Measurements from ENCODE around the gene C19orf47. TPM values are rescaled to one million over a fixed set of nuclear protein-coding genes. Genes with fewer than 3 reads are reported as not detected.
A peak's percentile ranks its signal among the peaks of the same experiment; 100 is the strongest.

C19orf47 gene
- polyA plus RNA-seq, 3 donors, result 7.6 to 10.2 (median 8.0) TPM

DNA sequence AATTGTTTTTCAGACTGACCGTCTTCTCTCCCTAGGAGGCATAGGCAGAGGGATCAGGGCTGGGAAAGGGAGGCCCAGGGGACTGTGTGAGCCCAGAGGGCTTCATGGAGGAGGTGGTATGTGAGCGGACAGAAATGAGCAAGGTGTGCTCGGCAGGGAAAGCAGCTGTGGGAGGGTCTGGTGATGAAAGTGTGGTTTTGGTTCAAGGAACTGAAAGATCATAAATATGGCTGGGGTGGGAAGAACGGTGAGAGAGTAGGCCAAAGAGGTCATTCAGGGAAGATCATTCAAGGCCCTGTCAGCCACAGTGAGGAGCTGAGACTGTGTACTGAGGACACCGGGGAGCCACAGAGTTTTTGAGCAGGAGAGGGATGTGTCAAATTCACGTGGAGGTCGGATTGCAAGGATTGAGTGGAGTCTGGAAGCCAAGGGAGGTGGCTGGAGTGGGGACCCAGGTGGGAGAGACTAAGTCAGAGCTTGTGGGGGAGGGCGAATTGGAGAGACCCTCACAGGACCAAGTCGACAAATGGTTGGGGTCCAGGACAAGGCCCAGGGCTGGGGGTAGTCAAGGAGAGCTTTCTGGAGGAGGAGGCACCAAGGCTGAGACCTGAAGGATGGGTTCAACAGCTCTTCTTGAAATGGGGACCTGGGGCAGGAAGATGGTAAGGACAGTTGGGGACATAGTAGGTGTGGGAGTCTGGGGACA, 7.9 kb upstream of the C19orf47 start:
- H3K9me3 ChIP-seq (replicated peaks in 1 of 2; ENCODE audit: control insufficient read depth in 1 of 2, insufficient read depth in 1 of 2, low read length in 2 of 2), result no peaks in the 10 kb centered on the region
- no peaks in the 10 kb centered on the region for H4K20me1 ChIP-seq (ENCODE audit: insufficient read depth, low read length)
- intact Hi-C loops (cut with micrococcal nuclease), result no loop called here
- no peak overlapping the region for H3K4me3 ChIP-seq (replicated peaks in 1 of 3; ENCODE audit: low read depth in 2 of 3, low read length in 3 of 3)
- H3K36me3 ChIP-seq (replicated peaks in 1 of 2; ENCODE audit: control insufficient read depth in 1 of 2, insufficient read depth in 2 of 2, low read length in 2 of 2), result no peaks in the 10 kb centered on the region
- H3K27me3 ChIP-seq (ENCODE audit: control insufficient read depth in 2 of 2, insufficient read depth in 2 of 2, low read length in 2 of 2), result no peaks in the 10 kb centered on the region
- peaks cover 17 to 35% of the 10 kb centered on the region in 2 donors for H3K36me3 Mint-ChIP-seq
- no peak overlapping the region for H2AFZ ChIP-seq (ENCODE audit: insufficient read depth, low read depth, low read length, poor library complexity, severe bottlenecking)
- H3K27ac ChIP-seq (ENCODE audit: low read depth in 1 of 2, low read length in 2 of 2), result peak overlapping the region in 1 of 2 donors; percentile 22
- peaks cover 55 to 56% of the 10 kb centered on the region in 2 donors for H3K4me1 ChIP-seq (ENCODE audit: control insufficient read depth in 1 of 2, insufficient read depth in 2 of 2, low read length in 2 of 2)
- DNase-seq, result no peak
- H3K4me3 Mint-ChIP-seq, result no peak overlapping the region
- WGBS (ENCODE audit: insufficient coverage), result 61% methylated on average over 9 of the region's 9 CpGs
- no peak overlapping the region for H3K9ac ChIP-seq (ENCODE audit: insufficient read depth, low read length, poor library complexity, severe bottlenecking)
- peaks cover 59% of the 10 kb centered on the region for H3K4me1 Mint-ChIP-seq
- H3K9me3 Mint-ChIP-seq, result peaks cover 0 to 4% (median 0%) of the 10 kb centered on the region in 7 donors
- TF ChIP-seq, protein P1, sequence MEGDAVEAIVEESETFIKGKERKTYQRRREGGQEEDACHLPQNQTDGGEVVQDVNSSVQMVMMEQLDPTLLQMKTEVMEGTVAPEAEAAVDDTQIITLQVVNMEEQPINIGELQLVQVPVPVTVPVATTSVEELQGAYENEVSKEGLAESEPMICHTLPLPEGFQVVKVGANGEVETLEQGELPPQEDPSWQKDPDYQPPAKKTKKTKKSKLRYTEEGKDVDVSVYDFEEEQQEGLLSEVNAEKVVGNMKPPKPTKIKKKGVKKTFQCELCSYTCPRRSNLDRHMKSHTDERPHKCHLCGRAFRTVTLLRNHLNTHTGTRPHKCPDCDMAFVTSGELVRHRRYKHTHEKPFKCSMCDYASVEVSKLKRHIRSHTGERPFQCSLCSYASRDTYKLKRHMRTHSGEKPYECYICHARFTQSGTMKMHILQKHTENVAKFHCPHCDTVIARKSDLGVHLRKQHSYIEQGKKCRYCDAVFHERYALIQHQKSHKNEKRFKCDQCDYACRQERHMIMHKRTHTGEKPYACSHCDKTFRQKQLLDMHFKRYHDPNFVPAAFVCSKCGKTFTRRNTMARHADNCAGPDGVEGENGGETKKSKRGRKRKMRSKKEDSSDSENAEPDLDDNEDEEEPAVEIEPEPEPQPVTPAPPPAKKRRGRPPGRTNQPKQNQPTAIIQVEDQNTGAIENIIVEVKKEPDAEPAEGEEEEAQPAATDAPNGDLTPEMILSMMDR (IDR thresholded peaks at IDR 0.05), result no peak
- peaks cover 0 to 3% (median 1%) of the 10 kb centered on the region in 3 donors for H3K27me3 Mint-ChIP-seq (ENCODE audit: low read depth in 3 of 3)
- H3K79me2 ChIP-seq (ENCODE audit: insufficient read depth, low read length), result peaks cover 28% of the 10 kb centered on the region
- H3K4me2 ChIP-seq (replicated peaks; ENCODE audit: extremely low read depth, low read length, poor library complexity, severe bottlenecking), result no peak overlapping the region
- peak overlapping the region; percentile 3 to 87 (median 70) for H3K27ac Mint-ChIP-seq

DNA sequence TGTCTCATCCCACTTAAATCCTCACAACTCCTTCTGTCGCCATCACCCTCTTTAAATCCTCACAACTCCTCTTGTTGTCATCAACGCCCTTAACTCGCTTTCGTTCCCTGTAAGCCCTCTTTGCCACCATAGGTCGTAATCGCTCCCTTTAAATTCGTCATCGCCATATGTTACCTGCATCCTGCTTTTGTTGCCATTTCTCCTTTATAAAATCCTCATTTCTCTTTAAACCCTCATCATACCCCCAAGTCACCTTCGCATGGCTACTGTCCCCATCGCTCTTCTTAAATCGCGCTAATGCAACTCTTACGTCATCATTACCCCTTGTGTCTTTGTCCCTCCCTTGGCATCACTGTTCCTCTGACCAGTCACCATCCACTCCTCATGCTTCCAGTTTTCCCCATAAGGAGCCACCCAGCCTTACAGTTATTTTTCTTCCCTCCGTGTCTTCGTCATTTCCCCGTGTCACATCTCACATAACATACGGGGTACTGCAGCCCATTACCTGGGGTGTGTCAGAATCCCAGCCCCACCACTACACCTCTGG, 837 bp upstream of the C19orf47 start:
- peak overlapping the region; percentile 59 to 89 for H3K27ac ChIP-seq (ENCODE audit: low read depth in 1 of 2, low read length in 2 of 2)
- no peaks in the 10 kb centered on the region for H3K27me3 ChIP-seq (ENCODE audit: control insufficient read depth in 2 of 2, insufficient read depth in 2 of 2, low read length in 2 of 2)
- Mint-ChIP-seq H3K36me3 (peaks cover 11 to 32% of the 10 kb centered on the region in 2 donors), H3K9me3 (peaks cover 0 to 2% (median 0%) of the 10 kb centered on the region in 7 donors), H3K27me3 (ENCODE audit: low read depth in 3 of 3) (no peaks in the 10 kb centered on the region), H3K27ac (peak overlapping the region; percentile 92 to 97 (median 95)), H3K4me3 (peak overlapping the region; percentile 88 to 93), H3K4me1 (peaks cover 34% of the 10 kb centered on the region)
- H4K20me1 ChIP-seq (ENCODE audit: insufficient read depth, low read length), result no peaks in the 10 kb centered on the region
- peak; percentile 60 to 83 (median 66) for DNase-seq
- peaks cover 23 to 24% of the 10 kb centered on the region in 2 donors for H3K4me1 ChIP-seq (ENCODE audit: control insufficient read depth in 1 of 2, insufficient read depth in 2 of 2, low read length in 2 of 2)
- peak overlapping the region; percentile 68 for H2AFZ ChIP-seq (ENCODE audit: insufficient read depth, low read depth, low read length, poor library complexity, severe bottlenecking)
- intact Hi-C loops (cut with micrococcal nuclease), result loop anchor here (1.0 to 5.0 kb wide), 3 partner anchors 11 to 53 kb away; no protein-coding TSS in a partner anchor
- H3K36me3 ChIP-seq (replicated peaks in 1 of 2; ENCODE audit: control insufficient read depth in 1 of 2, insufficient read depth in 2 of 2, low read length in 2 of 2), result no peaks in the 10 kb centered on the region
- peaks cover 52% of the 10 kb centered on the region for H3K79me2 ChIP-seq (ENCODE audit: insufficient read depth, low read length)
- H3K9ac ChIP-seq (ENCODE audit: insufficient read depth, low read length, poor library complexity, severe bottlenecking), result peak overlapping the region; percentile 79
- no peaks in the 10 kb centered on the region for H3K9me3 ChIP-seq (replicated peaks in 1 of 2; ENCODE audit: control insufficient read depth in 1 of 2, insufficient read depth in 1 of 2, low read length in 2 of 2)
- peak overlapping the region; percentile 73 to 91 (median 83) for H3K4me3 ChIP-seq (replicated peaks in 1 of 3; ENCODE audit: low read depth in 2 of 3, low read length in 3 of 3)
- 8% methylated on average over 17 of the region's 17 CpGs for WGBS (ENCODE audit: insufficient coverage)
- peak overlapping the region; percentile 83 for H3K4me2 ChIP-seq (replicated peaks; ENCODE audit: extremely low read depth, low read length, poor library complexity, severe bottlenecking)
- TF ChIP-seq, protein P1 (IDR thresholded peaks at IDR 0.05), result no peak

Data from CD14-positive monocyte (primary cell).